Measurements from ENCODE around the gene FOXA3. TPM values are rescaled to one million over a fixed set of nuclear protein-coding genes. Genes with fewer than 3 reads are reported as not detected.
A peak's percentile ranks its signal among the peaks of the same experiment; 100 is the strongest.

FOXA3 gene
- total RNA-seq, 2 experiments from 2014 or later, result 0.36 TPM; not detected in 1

DNA sequence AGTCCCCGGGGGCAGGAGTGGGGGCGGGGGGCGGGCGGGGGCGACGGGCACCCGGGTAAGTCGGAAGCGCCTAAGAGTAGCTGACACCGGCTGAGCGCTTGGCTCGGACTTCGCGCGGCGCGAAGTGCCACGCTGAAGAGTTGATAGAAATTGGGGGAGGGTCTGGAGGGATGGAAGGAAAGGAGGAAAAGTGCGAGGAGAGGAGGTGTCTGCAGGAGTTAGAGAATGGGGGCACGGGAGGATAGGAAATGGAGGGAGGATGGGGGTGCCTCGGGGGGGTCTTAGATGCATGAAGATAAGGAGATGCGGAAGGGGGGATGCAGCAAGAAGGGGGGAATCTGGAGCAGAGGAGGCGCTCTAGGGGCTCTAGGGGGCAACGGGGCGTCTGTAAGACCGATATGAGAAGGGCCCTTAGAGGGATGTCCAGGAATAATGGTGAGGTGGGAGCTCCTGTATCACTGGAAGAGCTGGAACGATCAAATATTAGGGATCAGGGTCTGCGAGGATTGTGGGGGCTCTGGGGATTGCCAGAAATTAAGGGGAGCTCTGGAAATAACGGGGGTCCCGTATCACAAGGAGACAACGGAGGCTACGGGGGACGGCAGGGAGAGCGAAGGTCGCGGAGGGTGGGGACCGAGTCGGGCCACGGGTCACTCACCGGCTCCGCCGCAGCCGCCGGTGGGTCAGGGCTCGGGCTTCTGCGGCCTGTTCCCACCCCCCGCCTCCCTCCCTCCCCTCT lies 38.0 kb downstream of the FOXA3 start, which contains the start of gene MYPOP:
Gene MYPOP (minus strand): TSS at position 702 of the 739 bp plus-strand sequence. CDS start 840 bp downstream, outside the sequence.
- Mint-ChIP-seq H3K4me1 (ENCODE audit: low read depth) (peaks cover 13% of the 10 kb centered on the region), H3K36me3 (ENCODE audit: low read depth) (peaks cover 11% of the 10 kb centered on the region), H3K4me3 (peak within 1 kb of the TSS; percentile 83), H3K9me3 (no peaks in the 10 kb centered on the region), H3K27ac (peak within 1 kb of the TSS; percentile 81), H3K27me3 (no peaks in the 10 kb centered on the region)
- POLR2A ChIA-PET, result interaction anchor here (0.9 to 2.3 kb wide), 6 partner anchors 9 to 42 kb away, joined by 3 to 8 read pairs (median 4); partner anchors contain the start of genes FOXA3, IRF2BP1 and SYMPK
- no peak for ATAC-seq
- intact Hi-C loops (cut with micrococcal nuclease), result no loop called here
- CTCF ChIA-PET, result interaction anchor here (1.0 to 2.4 kb wide), 13 partner anchors 16 to 363 kb away, joined by 3 to 14 read pairs (median 6); partner anchors contain the start of genes FOXA3, IRF2BP1, SIX5 and SYMPK
- peak; percentile 26 for DNase-seq
- TF ChIP-seq, protein P1, sequence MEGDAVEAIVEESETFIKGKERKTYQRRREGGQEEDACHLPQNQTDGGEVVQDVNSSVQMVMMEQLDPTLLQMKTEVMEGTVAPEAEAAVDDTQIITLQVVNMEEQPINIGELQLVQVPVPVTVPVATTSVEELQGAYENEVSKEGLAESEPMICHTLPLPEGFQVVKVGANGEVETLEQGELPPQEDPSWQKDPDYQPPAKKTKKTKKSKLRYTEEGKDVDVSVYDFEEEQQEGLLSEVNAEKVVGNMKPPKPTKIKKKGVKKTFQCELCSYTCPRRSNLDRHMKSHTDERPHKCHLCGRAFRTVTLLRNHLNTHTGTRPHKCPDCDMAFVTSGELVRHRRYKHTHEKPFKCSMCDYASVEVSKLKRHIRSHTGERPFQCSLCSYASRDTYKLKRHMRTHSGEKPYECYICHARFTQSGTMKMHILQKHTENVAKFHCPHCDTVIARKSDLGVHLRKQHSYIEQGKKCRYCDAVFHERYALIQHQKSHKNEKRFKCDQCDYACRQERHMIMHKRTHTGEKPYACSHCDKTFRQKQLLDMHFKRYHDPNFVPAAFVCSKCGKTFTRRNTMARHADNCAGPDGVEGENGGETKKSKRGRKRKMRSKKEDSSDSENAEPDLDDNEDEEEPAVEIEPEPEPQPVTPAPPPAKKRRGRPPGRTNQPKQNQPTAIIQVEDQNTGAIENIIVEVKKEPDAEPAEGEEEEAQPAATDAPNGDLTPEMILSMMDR (IDR thresholded peaks at IDR 0.05), result no peak

DNA sequence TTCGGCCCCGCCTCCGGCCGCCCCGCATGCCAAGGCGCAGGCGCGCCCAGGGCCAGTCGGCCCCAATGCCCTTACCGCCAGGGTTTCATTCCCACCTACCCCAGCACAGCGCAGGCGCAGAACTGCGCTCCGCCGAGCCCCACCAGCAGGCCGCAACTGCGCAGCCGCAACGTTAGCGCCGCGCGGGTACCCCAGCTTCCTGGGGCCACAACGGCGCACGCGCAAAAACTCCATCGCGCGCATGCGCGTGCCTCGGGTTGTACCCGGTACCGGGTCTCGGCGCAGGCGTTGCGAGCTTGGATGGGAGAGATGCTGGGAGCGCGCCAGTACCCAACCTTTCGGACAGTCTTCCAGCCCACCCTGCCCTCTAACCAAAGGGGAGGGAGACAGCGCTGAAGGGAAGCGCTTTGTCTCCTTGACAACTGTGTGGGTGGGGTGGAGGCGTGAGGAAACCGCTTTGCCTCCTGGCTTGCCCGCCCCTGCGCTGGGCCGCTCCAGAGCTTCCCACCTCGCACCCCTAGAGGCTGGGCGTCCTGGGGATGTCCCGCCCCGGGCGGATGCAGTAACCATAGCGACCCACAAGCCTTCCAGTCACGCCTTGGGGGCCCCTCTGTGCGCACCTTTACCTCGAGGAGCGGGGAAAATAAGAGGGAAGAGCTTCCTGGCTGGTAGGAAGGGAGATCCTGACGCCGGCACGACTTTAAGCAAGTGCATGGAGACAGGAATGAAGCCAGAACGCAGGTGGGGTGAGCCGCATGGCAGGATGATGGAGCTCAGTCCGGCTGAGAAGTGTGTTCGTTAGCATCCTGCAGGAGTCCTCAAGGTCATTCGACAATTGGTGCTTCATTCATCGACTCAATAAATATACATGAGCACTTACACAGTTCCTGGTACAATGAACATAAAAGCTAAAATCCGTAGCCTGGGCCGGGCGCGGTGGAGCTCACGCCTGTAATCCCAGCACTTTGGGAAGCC lies 38.8 kb downstream of the FOXA3 start:
- Mint-ChIP-seq H3K4me3 (peak overlapping the region; percentile 83), H3K4me1 (ENCODE audit: low read depth) (peaks cover 13% of the 10 kb centered on the region), H3K27me3 (no peaks in the 10 kb centered on the region), H3K27ac (peak overlapping the region; percentile 76), H3K36me3 (ENCODE audit: low read depth) (peaks cover 11% of the 10 kb centered on the region), H3K9me3 (no peaks in the 10 kb centered on the region)
- intact Hi-C loops (cut with micrococcal nuclease), result no loop called here
- ATAC-seq (peak; percentile 90), DNase-seq (peak; percentile 98)
- ChIA-PET POLR2A (interaction anchor here (0.7 to 2.3 kb wide), 8 partner anchors 10 to 211 kb away, joined by 3 to 8 read pairs (median 4); partner anchors contain the start of genes FOXA3, IRF2BP1, QPCTL and SNRPD2), CTCF (interaction anchor here (0.7 to 2.4 kb wide), 14 partner anchors 9 to 362 kb away, joined by 3 to 14 read pairs (median 6); partner anchors contain the start of genes FOXA3, IRF2BP1, SIX5 and SYMPK)
- TF ChIP-seq, protein P1 (IDR thresholded peaks at IDR 0.05), result no peak

- ChIA-PET CTCF (interaction anchor here (0.8 kb wide), 1 partner anchor 10 kb away, joined by 3 read pairs; the partner anchor contains the start of gene NANOS2), POLR2A (no interaction called here)
- Mint-ChIP-seq H3K27ac (no peak overlapping the region), H3K27me3 (peaks cover 5% of the 10 kb centered on the region), H3K9me3 (no peaks in the 10 kb centered on the region), H3K36me3 (ENCODE audit: low read depth) (peaks cover 4% of the 10 kb centered on the region), H3K4me3 (no peak overlapping the region), H3K4me1 (ENCODE audit: low read depth) (peaks cover 11% of the 10 kb centered on the region)
- ATAC-seq, result no peak
- no peak for DNase-seq
- intact Hi-C loops (cut with micrococcal nuclease), result no loop called here
- TF ChIP-seq, protein P1 (IDR thresholded peaks at IDR 0.05), result no peak
Measured at GRCh38 chr19:45905011-45905410, 40.9 kb downstream of the FOXA3 start.

GRCh38 chr19:45906221-45906620 lies 42.1 kb downstream of the FOXA3 start:
- H3K9me3 Mint-ChIP-seq, result no peaks in the 10 kb centered on the region
- peaks cover 3% of the 10 kb centered on the region for H3K4me1 Mint-ChIP-seq (ENCODE audit: low read depth)
- peaks cover 7% of the 10 kb centered on the region for H3K27me3 Mint-ChIP-seq
- no peak overlapping the region for H3K4me3 Mint-ChIP-seq
- POLR2A ChIA-PET, result no interaction called here
- H3K36me3 Mint-ChIP-seq (ENCODE audit: low read depth), result no peaks in the 10 kb centered on the region
- H3K27ac Mint-ChIP-seq, result no peak overlapping the region
- no peak for ATAC-seq
- CTCF ChIA-PET, result no interaction called here
- TF ChIP-seq, protein P1 (IDR thresholded peaks at IDR 0.05), result no peak
- no peak for DNase-seq
- intact Hi-C loops (cut with micrococcal nuclease), result no loop called here
